ENCODE measurements around the gene AUTS2.

AUTS2 gene

GRCh38 chr7:69820479-69821192 lies 222.4 kb downstream of the AUTS2 start:
- no peaks in the 10 kb centered on the region for H3K9me3 Mint-ChIP-seq
- H3K27ac Mint-ChIP-seq: peak overlapping the region in 2 of 3 experiments; percentile 4 to 22
- TF ChIP-seq CTCF (IDR thresholded peaks at IDR 0.05; ENCODE audit: unreplicated experiment in 3 of 3): no peak
- H3K27me3 Mint-ChIP-seq (ENCODE audit: low read depth): no peaks in the 10 kb centered on the region
- peaks cover 74% of the 10 kb centered on the region for H3K4me1 Mint-ChIP-seq
- H3K36me3 Mint-ChIP-seq (ENCODE audit: low read depth): no peaks in the 10 kb centered on the region
- H3K4me3 Mint-ChIP-seq: no peak overlapping the region

- Mint-ChIP-seq H3K4me1 (peaks cover 66% of the 10 kb centered on the region), H3K27me3 (ENCODE audit: low read depth) (no peaks in the 10 kb centered on the region), H3K36me3 (ENCODE audit: low read depth) (no peaks in the 10 kb centered on the region), H3K9me3 (no peaks in the 10 kb centered on the region), H3K27ac (no peak overlapping the region), H3K4me3 (no peak overlapping the region)
- TF ChIP-seq CTCF (IDR thresholded peaks at IDR 0.05; ENCODE audit: unreplicated experiment in 3 of 3): no peak
These were observed 224.1 kb downstream of the AUTS2 start for GRCh38 chr7:69822386-69822785.

GRCh38 chr7:69823151-69823744 lies 225.0 kb downstream of the AUTS2 start:
- Mint-ChIP-seq H3K4me3 (no peak overlapping the region), H3K4me1 (peaks cover 58% of the 10 kb centered on the region), H3K27ac (no peak overlapping the region), H3K9me3 (peaks cover 3% of the 10 kb centered on the region), H3K27me3 (ENCODE audit: low read depth) (no peaks in the 10 kb centered on the region), H3K36me3 (ENCODE audit: low read depth) (peaks cover 5% of the 10 kb centered on the region)
- TF ChIP-seq CTCF (IDR thresholded peaks at IDR 0.05; ENCODE audit: unreplicated experiment in 3 of 3): no peak

- no peak for TF ChIP-seq CTCF (IDR thresholded peaks at IDR 0.05; ENCODE audit: unreplicated experiment in 3 of 3)
- peaks cover 5% of the 10 kb centered on the region for H3K36me3 Mint-ChIP-seq (ENCODE audit: low read depth)
- no peak overlapping the region for H3K4me3 Mint-ChIP-seq
- H3K9me3 Mint-ChIP-seq: peaks cover 5% of the 10 kb centered on the region
- H3K27ac Mint-ChIP-seq: peak overlapping the region in 1 of 3 experiments; percentile 23
- H3K27me3 Mint-ChIP-seq (ENCODE audit: low read depth): no peaks in the 10 kb centered on the region
- H3K4me1 Mint-ChIP-seq: peaks cover 46% of the 10 kb centered on the region
These were observed 227.1 kb downstream of the AUTS2 start for GRCh38 chr7:69825113-69825972.

- TF ChIP-seq CTCF (IDR thresholded peaks at IDR 0.05; ENCODE audit: unreplicated experiment in 3 of 3): no peak
- Mint-ChIP-seq H3K9me3 (peaks cover 5% of the 10 kb centered on the region), H3K27ac (no peak overlapping the region), H3K27me3 (ENCODE audit: low read depth) (no peaks in the 10 kb centered on the region), H3K4me1 (peaks cover 39% of the 10 kb centered on the region), H3K36me3 (ENCODE audit: low read depth) (peaks cover 5% of the 10 kb centered on the region), H3K4me3 (no peak overlapping the region)
These were observed 228.0 kb downstream of the AUTS2 start for GRCh38 chr7:69826283-69826682.
